Endothelial cell (in vitro differentiated cells): ENCODE measurements around the gene FGF12. TPM values are rescaled to one million over a fixed set of nuclear protein-coding genes. Genes with fewer than 3 reads are reported as not detected.

Source experiments
- DNase-seq: peaks from one replicate; pipeline ENCODE4 v3.0.0; 2021; ENCODE audit warnings: low spot score
- H3K27ac Mint-ChIP-seq: one replicate; pipeline ENCODE4 v1.8.0; 2021; ENCODE audit warnings: mixed read lengths, inconsistent platforms; ENCODE audit not compliant: unreplicated experiment
- H3K27me3 Mint-ChIP-seq: one replicate; pipeline ENCODE4 v1.8.0; 2021; ENCODE audit warnings: mild to moderate bottlenecking, moderate library complexity, mixed read lengths, inconsistent platforms; ENCODE audit not compliant: unreplicated experiment
- H3K36me3 Mint-ChIP-seq: one replicate; pipeline ENCODE4 v1.8.0; 2021; ENCODE audit warnings: mild to moderate bottlenecking, low read depth, mixed read lengths, inconsistent platforms; ENCODE audit not compliant: unreplicated experiment
- H3K4me1 Mint-ChIP-seq: one replicate; pipeline ENCODE4 v1.8.0; 2021; ENCODE audit warnings: mild to moderate bottlenecking, mixed read lengths, inconsistent platforms; ENCODE audit not compliant: unreplicated experiment
- H3K4me3 Mint-ChIP-seq: one replicate; pipeline ENCODE4 v1.8.0; 2021; ENCODE audit warnings: mild to moderate bottlenecking, mixed read lengths, inconsistent platforms; ENCODE audit not compliant: unreplicated experiment
- H3K9me3 Mint-ChIP-seq: one replicate; pipeline ENCODE4 v1.8.0; 2021; ENCODE audit warnings: mixed read lengths, inconsistent platforms; ENCODE audit not compliant: unreplicated experiment
- total RNA-seq: library from RNA; stranded (reverse); fragmentation: NEBNext Ultra II Directional; extraction: Animal tissue kit (Norgen Biotek cat#: 25700); gene quantifications from one replicate; pipeline ENCODE4 v1.2.1, GENCODE V29; 2021; ENCODE audit not compliant: unreplicated experiment
- TF ChIP-seq, protein P1 (sequence below): fragments of 200-600 bp; sonication (generic); IDR thresholded peaks from one replicate; pipeline ENCODE4 v1.5.0; 2021; ENCODE audit warnings: antibody characterized with exemption; ENCODE audit not compliant: unreplicated experiment

The FGF12 gene
- total RNA-seq, 1 donor from 2014 or later, result 19.1 TPM

- Mint-ChIP-seq H3K4me3 (no peak overlapping the region), H3K27ac (no peak overlapping the region), H3K27me3 (peaks cover 2% of the 10 kb centered on the region), H3K4me1 (no peaks in the 10 kb centered on the region), H3K9me3 (no peaks in the 10 kb centered on the region), H3K36me3 (no peaks in the 10 kb centered on the region)
- DNase-seq, result no peak
- TF ChIP-seq, protein P1, sequence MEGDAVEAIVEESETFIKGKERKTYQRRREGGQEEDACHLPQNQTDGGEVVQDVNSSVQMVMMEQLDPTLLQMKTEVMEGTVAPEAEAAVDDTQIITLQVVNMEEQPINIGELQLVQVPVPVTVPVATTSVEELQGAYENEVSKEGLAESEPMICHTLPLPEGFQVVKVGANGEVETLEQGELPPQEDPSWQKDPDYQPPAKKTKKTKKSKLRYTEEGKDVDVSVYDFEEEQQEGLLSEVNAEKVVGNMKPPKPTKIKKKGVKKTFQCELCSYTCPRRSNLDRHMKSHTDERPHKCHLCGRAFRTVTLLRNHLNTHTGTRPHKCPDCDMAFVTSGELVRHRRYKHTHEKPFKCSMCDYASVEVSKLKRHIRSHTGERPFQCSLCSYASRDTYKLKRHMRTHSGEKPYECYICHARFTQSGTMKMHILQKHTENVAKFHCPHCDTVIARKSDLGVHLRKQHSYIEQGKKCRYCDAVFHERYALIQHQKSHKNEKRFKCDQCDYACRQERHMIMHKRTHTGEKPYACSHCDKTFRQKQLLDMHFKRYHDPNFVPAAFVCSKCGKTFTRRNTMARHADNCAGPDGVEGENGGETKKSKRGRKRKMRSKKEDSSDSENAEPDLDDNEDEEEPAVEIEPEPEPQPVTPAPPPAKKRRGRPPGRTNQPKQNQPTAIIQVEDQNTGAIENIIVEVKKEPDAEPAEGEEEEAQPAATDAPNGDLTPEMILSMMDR, result no peak
These were observed 84.7 kb downstream of the FGF12 start for GRCh38 chr3:192642651-192643050.

DNA sequence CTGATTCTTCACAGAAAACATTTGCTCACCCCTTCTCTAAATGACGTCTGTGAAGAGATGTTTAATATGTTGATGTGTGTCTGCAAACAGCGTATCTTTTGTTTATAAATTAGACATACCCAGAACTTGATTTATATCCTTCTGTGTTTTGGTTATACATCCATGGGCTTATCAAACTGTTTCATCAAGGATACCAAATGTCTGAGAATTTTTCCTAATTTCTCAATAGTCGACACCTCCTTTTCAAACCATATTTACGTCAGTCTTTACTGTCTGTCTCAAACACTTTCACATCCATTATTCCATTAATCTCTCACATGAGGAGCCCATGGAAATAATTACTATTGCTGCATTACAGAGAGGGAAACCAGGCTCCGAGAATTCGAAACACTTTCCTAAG, 85.4 kb downstream of the FGF12 start:
- Mint-ChIP-seq H3K4me1 (no peaks in the 10 kb centered on the region), H3K9me3 (no peaks in the 10 kb centered on the region), H3K36me3 (no peaks in the 10 kb centered on the region), H3K27me3 (peaks cover 2% of the 10 kb centered on the region), H3K4me3 (no peak overlapping the region), H3K27ac (no peak overlapping the region)
- TF ChIP-seq, protein P1, result no peak
- no peak for DNase-seq

- no peak for DNase-seq
- Mint-ChIP-seq H3K36me3 (no peaks in the 10 kb centered on the region), H3K27me3 (peaks cover 2% of the 10 kb centered on the region), H3K9me3 (no peaks in the 10 kb centered on the region), H3K4me3 (no peak overlapping the region), H3K4me1 (no peaks in the 10 kb centered on the region), H3K27ac (no peak overlapping the region)
- TF ChIP-seq, protein P1, result no peak
These were observed 87.4 kb downstream of the FGF12 start for GRCh38 chr3:192639987-192640386.

DNA sequence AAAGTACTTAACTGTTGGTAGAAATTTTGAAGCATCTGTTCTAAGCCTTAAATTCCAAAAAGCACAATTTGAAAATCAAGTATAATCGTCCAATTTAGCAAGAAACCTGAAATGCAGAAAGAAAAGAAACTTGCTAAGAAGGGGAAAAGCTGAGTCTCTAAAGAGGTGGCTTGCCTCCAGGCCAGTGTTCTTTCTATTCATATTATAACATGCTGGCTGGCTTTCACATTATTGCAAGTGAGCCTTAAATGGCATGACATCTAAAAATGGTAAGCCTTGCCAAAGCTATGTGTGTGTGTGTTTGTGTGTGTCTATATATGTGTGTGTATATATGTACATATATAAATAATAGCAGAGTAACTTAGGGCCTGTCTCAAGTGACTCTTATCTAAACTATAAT, 89.5 kb downstream of the FGF12 start:
- TF ChIP-seq, protein P1, result no peak
- Mint-ChIP-seq H3K9me3 (no peaks in the 10 kb centered on the region), H3K36me3 (no peaks in the 10 kb centered on the region), H3K4me1 (no peaks in the 10 kb centered on the region), H3K27ac (no peak overlapping the region), H3K4me3 (no peak overlapping the region), H3K27me3 (peaks cover 1% of the 10 kb centered on the region)
- no peak for DNase-seq

- no peak for DNase-seq
- H3K36me3 Mint-ChIP-seq, result no peaks in the 10 kb centered on the region
- H3K4me3 Mint-ChIP-seq, result no peak overlapping the region
- H3K4me1 Mint-ChIP-seq, result no peaks in the 10 kb centered on the region
- no peaks in the 10 kb centered on the region for H3K27me3 Mint-ChIP-seq
- no peaks in the 10 kb centered on the region for H3K9me3 Mint-ChIP-seq
- no peak overlapping the region for H3K27ac Mint-ChIP-seq
- TF ChIP-seq, protein P1, result no peak
These were observed 90.6 kb downstream of the FGF12 start for GRCh38 chr3:192636517-192637444.
